GM21576 (cell line): ENCODE data around the gene S100Z.
A peak's percentile ranks its signal among the peaks of the same experiment; 100 is the strongest.
"Not testable (repeated sequence)": the region's sequence is repeated elsewhere in the genome, so short reads cannot be mapped to it uniquely, and the experiment has no call there.

ENCODE experiments used
- ATAC-seq: cut with Tn5 transposase; IDR thresholded peaks from one replicate; pipeline ENCODE4 v1.9.1; 2021; ENCODE audit warnings: mild to moderate bottlenecking, moderate library complexity; ENCODE audit not compliant: unreplicated experiment

S100Z gene

GRCh38 chr5:76822105-76822731, 27.6 kb upstream of the S100Z start:
- not testable (repeated sequence) for ATAC-seq

- not testable (repeated sequence) for ATAC-seq
Measured at GRCh38 chr5:76826416-76826815, 23.4 kb upstream of the S100Z start.

- ATAC-seq = no peak
Measured at GRCh38 chr5:76831110-76831452, 18.7 kb upstream of the S100Z start.

GRCh38 chr5:76836181-76836580, 13.6 kb upstream of the S100Z start:
- no peak for ATAC-seq

GRCh38 chr5:76836585-76836984, 13.2 kb upstream of the S100Z start:
- ATAC-seq = no peak

GRCh38 chr5:76838481-76839261, 11.1 kb upstream of the S100Z start:
- ATAC-seq = no peak

DNA sequence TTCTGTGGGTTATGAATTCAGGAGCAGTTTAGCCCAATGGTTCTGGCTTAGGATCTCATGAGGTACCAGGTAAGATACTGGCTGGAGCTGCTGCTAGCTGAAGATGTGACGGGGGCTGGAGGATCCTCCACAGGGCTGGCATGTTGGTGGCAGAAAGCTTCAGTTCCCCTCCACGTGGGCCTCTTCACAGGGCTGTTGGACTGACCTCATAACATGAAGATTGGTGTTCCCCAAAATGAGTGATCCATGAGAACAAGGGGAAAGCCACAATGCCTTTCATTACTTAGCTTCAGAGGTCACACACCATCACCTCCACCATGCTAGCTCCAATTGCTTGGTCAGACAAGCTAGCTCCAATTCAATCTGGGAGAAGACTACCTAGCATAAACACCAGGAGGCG, 8.5 kb upstream of the S100Z start:
- ATAC-seq = no peak

DNA sequence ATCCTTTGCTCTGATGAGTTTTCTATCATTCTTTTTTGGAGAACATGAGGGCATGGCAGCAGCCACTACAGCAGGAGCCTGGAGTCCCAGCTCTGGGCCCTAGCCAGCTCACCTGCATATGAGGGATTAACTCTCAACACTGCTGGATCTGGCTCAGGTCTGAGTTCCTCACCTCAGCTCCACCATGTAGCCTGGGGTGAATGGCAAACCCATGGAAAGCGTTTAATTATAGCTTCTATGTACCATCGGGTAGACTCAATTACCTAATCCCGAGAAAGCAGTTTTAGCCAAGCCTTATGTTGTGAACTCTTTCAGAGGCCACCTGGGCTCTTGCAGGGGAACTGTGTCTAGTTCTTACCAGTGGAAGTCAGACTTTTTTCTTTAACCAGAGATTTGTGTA, 3.9 kb upstream of the S100Z start:
- no peak for ATAC-seq

DNA sequence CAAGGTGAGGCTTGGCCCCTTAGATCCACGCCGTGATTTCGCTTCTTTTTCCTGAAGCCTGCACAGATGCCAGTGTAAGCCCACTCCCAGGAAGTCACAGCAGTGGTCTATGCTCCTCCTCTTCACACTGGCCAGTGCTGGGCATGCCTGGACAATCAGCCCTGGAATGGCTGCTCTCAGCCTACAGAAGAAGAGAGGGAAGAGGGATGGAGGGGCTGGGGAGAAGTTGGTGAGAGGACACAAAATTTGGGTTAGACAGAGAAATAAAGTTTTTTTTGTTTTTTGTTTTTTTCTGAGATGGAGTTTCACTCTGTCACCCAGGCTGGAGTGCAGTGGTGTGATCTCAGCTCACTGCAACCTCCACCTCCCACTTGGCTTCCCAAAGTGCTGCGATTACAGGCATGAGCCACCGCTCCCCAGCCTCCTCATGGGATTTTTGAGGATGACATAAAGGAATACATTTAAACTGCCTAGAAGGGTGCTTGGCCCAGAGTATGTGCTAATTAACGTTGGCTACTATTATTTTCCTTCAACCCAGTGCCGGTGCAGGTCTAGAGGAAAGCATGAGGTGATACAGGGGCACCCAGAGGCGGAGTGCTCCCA, 830 bp downstream of the S100Z start:
- no peak for ATAC-seq

DNA sequence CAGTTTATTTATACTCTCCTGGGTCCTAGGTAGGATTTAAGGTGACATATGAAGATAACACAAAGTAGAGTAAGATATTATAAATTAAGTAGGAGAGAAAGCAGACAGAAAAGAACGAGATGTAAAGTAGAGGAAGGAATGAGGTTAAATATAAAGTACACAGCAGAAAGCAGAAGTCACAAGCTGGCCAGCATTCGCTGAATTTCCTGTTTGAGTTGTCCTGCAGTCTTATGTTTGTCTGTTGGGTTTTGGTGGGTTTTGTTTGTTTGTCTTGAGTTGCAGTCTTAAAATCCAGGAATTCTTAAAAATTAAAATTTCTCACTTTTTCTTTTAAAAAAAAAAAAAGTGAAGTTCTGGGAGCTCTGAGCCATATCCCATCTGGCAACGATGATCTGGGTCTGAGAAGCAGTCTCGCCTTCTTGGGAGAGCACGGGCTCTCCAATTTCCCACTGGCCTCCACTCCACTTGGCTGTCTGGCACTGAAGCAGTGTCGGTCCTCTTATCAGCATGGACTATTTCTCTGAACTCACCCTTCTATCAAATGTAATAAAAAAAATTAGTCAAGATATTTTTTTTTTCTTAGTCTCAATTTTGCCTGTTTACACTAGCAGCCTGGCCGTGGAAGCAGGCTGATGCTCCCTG, 2.0 kb downstream of the S100Z start:
- ATAC-seq = no peak

- no peak for ATAC-seq
Measured at GRCh38 chr5:76852772-76853171, 3.0 kb downstream of the S100Z start.

DNA sequence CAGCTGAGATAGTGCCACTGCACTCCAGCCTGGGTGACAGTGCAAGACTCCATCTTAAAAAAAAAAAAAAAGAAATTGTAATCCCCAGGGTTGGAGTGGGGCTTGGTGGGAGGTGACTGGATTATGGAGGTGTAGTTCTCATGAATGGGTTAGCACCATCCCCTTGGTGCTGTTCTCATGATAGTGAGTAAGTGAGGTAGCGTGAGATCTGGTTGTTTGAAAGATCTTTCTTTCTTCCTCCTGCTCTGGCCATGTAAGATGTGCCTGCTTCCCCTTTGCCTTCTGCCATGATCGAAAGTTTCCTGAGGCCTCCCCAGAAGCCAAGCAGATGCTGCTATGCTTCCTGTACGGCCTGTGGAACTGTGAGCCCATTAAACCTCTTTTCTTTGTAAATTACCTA, 3.9 kb downstream of the S100Z start:
- ATAC-seq = not testable (repeated sequence)

DNA sequence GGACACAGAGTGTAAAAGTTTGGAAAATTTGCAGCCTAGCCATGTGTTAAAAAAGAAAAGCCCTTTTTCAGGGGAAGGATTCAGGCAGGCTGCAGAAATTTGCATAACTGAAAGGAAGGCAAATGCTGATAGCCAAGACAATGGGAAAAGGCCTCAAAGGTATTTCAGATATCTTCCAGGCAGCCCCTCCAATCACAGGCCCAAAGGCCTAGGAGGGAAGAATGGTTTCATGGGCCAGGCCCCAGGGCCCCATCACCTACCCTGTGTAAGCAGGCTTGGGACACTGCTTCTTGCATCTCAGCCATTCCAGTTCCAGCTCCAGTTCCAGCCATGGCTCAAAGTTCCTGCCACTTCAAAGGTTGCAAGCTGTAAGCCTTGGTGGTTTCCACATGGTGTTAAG, 4.8 kb downstream of the S100Z start:
- ATAC-seq = no peak

DNA sequence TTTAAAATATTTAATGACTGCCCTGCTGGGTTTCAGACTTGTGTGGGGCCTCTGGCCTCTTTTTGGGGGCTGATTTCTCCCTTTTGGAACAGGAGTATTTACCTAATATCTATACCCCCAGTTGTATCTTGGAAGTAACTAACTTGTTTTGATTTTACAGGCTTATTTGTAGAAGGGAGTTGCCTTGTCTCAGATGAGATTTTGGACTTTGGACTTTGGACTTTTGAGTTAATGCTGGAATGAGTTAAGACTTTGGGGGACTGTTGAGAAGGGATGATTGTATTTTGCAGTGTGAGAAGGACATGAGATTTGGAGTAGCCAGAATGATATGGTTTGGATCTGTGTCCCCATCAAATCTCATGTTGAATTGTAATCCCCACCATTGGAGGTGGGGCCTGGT, 5.7 kb downstream of the S100Z start:
- ATAC-seq = not testable (repeated sequence)

DNA sequence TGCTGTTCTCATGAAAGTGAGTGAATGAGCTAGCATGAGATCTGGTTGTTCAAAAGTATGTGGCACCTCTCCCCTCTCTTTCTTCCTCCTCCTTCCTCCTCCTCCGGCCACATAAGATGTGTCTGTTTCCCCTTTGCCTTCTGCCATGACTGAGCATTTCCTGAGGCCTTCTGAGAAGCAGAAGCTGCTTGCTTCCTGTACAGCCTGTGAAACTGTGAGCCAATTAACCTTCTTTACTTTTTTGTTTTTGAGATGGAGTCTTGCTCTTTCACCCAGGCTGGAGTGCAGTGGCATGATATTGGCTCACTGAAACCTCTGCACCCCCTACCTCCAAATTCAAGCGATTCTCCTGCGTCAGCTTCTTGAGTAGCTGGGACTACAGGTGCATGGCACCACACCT, 6.1 kb downstream of the S100Z start:
- peak; percentile 62 for ATAC-seq

- ATAC-seq = not testable (repeated sequence)
Measured at GRCh38 chr5:76856800-76857199, 7.0 kb downstream of the S100Z start.

DNA sequence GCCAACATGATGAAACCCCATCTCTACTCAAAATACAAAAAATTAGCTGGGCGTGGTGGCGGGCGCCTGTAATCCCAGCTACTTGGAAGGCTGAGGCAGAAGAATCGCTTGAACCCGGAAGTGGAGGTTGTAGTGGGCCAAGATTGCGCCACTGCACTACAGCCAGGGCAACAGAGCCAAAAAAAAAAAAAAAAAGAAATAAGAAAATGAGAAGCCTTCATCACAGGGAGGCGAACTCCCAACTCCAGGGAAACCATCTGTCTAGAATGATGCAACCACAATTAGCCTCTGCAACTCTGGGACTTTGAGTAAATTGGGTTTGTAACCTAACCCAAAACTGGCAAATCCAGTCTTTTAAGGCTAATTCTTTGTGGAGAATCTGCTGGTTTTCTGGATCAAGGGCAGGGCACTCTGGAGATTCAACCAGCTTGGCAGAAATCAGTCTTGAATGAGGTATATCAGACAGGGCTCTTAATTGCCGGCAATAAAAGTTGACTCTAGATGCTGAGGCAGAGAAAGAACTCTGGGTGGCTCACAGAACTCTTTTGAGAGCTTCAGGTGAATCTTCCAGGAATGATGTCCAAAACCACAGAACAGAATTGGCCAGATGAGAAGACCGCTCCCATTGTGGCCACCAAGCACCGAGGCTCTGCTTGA, 9.9 kb downstream of the S100Z start:
- ATAC-seq = no peak

GRCh38 chr5:76861612-76862011, 11.8 kb downstream of the S100Z start:
- no peak for ATAC-seq

DNA sequence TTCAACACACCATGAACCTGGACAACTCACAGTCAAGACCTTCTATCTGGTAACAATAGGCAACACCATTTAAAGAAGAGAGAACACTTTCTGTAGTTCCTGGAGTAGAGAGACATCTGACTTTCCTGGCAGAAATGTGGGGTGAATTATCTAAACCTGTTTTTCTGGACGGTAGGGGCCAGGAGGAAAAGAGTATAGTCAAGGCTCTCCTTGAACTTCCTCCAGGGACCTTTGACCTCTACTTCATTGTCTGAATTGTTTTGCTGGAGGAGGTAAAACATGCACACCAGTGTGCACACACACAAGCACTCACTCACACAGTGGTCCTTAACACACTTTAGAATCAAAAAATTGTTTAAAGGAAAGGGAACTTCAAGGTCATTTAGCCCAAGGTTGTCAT, 13.2 kb downstream of the S100Z start:
- no peak for ATAC-seq

GRCh38 chr5:76866503-76866902, 16.7 kb downstream of the S100Z start:
- no peak for ATAC-seq

DNA sequence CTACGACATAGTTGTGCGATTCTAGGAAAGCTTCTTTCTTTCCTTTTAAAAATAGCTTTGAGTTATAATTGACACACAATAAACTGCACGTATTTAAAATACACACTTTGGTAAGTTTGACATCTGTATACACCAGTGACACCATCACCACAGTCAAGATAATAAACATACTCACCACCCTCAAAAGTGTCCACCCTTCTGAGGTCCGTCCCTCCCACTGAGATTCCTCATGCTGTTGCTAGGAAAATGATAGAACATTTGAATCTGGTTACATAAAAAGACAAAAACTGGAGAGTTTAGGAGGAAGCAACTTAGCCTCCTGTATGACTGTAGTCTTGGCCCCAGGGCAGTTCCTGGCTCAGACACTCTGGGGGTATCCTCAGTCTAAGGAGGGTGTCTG, 17.2 kb downstream of the S100Z start:
- ATAC-seq = no peak
